ENCODE results near the gene PIK3CD.

The PIK3CD gene

DNA sequence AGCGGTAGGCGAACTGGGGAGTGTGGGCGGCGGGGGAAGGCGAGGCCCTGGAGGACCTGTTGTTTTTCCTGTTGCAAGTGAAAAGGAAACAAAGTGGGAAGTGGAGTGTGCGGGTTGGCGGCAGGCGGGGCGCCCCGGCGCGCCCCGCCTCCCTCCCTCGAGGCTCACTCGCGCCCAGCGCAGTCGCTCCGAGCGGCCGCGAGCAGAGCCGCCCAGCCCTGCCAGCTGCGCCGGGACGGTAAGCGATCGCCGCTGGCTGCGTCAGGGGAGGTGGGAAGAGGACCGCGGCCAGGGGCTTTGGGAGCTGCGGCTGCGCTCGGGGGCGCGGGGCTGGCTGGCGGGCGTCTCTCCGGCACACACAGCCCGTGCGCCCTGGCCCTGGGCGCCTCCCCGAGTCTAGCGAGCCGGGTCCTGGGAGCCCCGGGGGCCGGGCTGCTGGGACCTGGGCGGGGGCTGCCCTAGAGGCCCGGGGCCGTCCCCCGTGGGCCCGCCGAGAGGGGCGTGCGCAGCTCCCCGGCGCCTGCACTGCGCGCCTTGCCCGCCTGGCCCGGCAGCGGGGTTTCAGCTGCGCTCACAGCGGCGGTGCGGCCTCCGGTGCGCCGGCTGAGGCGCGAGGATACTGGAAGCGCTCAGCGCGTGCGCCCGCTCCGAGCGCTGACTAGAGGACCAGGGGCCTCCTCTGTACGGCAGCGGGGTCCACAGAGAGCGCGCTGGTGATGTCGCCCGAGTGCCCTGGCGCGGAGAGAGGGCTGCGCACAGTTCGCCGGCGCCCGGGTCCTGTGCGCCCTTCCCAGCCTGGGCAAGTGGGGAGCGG is at the start of gene PIK3CD:
TSS of gene PIK3CD (plus strand) at position 167 of the 814 bp plus-strand sequence. CDS start 58,725 bp downstream, outside the sequence.
- Histone ChIP-seq H3K9ac (ENCODE audit: low read depth in 1 of 2, low read length in 2 of 2) (no peak within 1 kb of the TSS), H3K27ac (ENCODE audit: low read depth, low read length) (no peak within 1 kb of the TSS), H3K36me3 (ENCODE audit: control insufficient read depth in 1 of 2, insufficient read depth in 2 of 2, low read length in 2 of 2) (no peaks in the 10 kb centered on the region), H3K4me3 (ENCODE audit: low read depth in 1 of 2, low read length in 2 of 2) (peak within 1 kb of the TSS; percentile 47 to 62), H3K4me1 (ENCODE audit: control insufficient read depth in 1 of 2, insufficient read depth in 2 of 2, low read length in 2 of 2) (peaks cover 0 to 13% of the 10 kb centered on the region in 2 donors), H3K27me3 (ENCODE audit: control insufficient read depth in 1 of 2, insufficient read depth in 2 of 2, low read length in 2 of 2) (peaks cover 8 to 21% of the 10 kb centered on the region in 2 donors), H3K9me3 (ENCODE audit: control insufficient read depth in 1 of 2, low read length in 2 of 2) (no peaks in the 10 kb centered on the region)

DNA sequence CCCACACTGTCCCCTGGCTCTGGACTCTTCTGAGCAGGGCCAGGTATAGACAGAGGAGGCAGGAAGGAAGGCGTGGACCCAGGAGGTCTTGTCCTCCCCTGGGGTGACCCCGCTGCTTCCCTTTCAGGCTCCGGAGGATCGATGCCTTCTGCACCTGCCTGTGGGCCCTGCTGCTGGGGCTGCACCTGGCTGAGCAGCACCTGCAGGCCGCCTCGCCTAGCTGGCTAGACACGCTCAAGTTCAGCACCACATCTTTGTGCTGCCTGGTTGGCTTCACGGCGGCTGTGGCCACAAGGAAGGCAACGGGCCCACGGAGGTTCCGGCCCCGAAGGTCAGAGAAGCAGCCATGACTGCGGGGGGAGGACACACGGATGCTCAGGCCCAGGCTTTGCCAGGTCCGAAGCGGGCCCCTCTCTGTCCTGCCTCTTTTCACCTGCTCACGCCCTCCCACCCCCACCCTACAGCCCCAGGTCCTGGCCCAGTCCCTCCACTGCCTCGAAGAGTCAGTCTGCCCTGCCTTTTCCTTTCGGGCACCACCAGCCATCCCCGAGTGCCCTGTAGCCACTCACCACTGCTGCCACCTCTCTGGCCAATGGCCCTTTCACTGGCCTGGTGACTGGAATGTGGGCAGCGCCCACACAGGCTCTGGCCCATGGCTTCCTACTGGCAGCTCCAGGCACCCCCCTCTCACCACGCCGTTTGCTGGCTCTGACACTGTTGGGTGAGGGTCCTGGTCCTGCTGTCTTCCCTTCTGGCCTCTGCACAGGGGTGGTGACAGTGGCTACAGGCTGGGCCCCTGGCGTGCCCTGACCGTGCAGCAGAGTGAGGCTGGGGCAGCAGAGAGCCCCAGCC is 49.4 kb upstream of the PIK3CD start:
- H3K4me1 ChIP-seq (ENCODE audit: control insufficient read depth in 1 of 2, insufficient read depth in 2 of 2, low read length in 2 of 2), result no peaks in the 10 kb centered on the region
- no peak overlapping the region for H3K4me3 ChIP-seq (ENCODE audit: low read depth in 1 of 2, low read length in 2 of 2)
- peaks cover 14 to 57% of the 10 kb centered on the region in 2 donors for H3K36me3 ChIP-seq (ENCODE audit: control insufficient read depth in 1 of 2, insufficient read depth in 2 of 2, low read length in 2 of 2)
- no peaks in the 10 kb centered on the region for H3K27me3 ChIP-seq (ENCODE audit: control insufficient read depth in 1 of 2, insufficient read depth in 2 of 2, low read length in 2 of 2)
- H3K27ac ChIP-seq (ENCODE audit: low read depth, low read length), result no peak overlapping the region
- H3K9me3 ChIP-seq (ENCODE audit: control insufficient read depth in 1 of 2, low read length in 2 of 2), result no peaks in the 10 kb centered on the region
- no peak overlapping the region for H3K9ac ChIP-seq (ENCODE audit: low read depth in 1 of 2, low read length in 2 of 2)

DNA sequence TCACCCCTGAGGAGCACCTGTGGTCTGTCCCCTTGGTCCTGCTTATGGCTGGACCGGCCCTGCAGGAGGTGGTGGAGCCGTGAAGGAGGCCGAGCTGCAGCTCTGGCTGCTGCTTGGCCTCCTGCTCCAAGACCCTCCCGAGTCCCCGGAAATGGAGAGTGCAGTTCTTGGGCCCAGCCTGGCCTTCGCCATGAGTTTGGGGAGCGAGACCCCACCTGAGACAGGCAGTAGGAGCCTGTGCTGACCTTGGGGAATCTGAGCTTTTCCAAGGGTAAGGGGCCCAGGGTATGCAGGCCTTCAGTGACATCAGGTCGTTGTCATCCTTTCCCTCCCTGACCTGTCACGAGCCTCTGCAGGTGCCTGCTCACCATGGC is 48.8 kb upstream of the PIK3CD start:
- Histone ChIP-seq H3K4me1 (ENCODE audit: control insufficient read depth in 1 of 2, insufficient read depth in 2 of 2, low read length in 2 of 2) (no peaks in the 10 kb centered on the region), H3K9me3 (ENCODE audit: control insufficient read depth in 1 of 2, low read length in 2 of 2) (no peaks in the 10 kb centered on the region), H3K9ac (ENCODE audit: low read depth in 1 of 2, low read length in 2 of 2) (no peak overlapping the region), H3K4me3 (ENCODE audit: low read depth in 1 of 2, low read length in 2 of 2) (no peak overlapping the region), H3K27me3 (ENCODE audit: control insufficient read depth in 1 of 2, insufficient read depth in 2 of 2, low read length in 2 of 2) (no peaks in the 10 kb centered on the region), H3K36me3 (ENCODE audit: control insufficient read depth in 1 of 2, insufficient read depth in 2 of 2, low read length in 2 of 2) (peaks cover 10 to 51% of the 10 kb centered on the region in 2 donors), H3K27ac (ENCODE audit: low read depth, low read length) (no peak overlapping the region)

- no peak overlapping the region for H3K9ac ChIP-seq (ENCODE audit: low read depth in 1 of 2, low read length in 2 of 2)
- H3K27ac ChIP-seq (ENCODE audit: low read depth, low read length), result no peak overlapping the region
- H3K27me3 ChIP-seq (ENCODE audit: control insufficient read depth in 1 of 2, insufficient read depth in 2 of 2, low read length in 2 of 2), result no peaks in the 10 kb centered on the region
- H3K4me1 ChIP-seq (ENCODE audit: control insufficient read depth in 1 of 2, insufficient read depth in 2 of 2, low read length in 2 of 2), result no peaks in the 10 kb centered on the region
- H3K36me3 ChIP-seq (ENCODE audit: control insufficient read depth in 1 of 2, insufficient read depth in 2 of 2, low read length in 2 of 2), result peaks cover 11 to 46% of the 10 kb centered on the region in 2 donors
- no peaks in the 10 kb centered on the region for H3K9me3 ChIP-seq (ENCODE audit: control insufficient read depth in 1 of 2, low read length in 2 of 2)
- no peak overlapping the region for H3K4me3 ChIP-seq (ENCODE audit: low read depth in 1 of 2, low read length in 2 of 2)
Observed at GRCh38 chr1:9603307-9603706, 48.2 kb upstream of the PIK3CD start.

DNA sequence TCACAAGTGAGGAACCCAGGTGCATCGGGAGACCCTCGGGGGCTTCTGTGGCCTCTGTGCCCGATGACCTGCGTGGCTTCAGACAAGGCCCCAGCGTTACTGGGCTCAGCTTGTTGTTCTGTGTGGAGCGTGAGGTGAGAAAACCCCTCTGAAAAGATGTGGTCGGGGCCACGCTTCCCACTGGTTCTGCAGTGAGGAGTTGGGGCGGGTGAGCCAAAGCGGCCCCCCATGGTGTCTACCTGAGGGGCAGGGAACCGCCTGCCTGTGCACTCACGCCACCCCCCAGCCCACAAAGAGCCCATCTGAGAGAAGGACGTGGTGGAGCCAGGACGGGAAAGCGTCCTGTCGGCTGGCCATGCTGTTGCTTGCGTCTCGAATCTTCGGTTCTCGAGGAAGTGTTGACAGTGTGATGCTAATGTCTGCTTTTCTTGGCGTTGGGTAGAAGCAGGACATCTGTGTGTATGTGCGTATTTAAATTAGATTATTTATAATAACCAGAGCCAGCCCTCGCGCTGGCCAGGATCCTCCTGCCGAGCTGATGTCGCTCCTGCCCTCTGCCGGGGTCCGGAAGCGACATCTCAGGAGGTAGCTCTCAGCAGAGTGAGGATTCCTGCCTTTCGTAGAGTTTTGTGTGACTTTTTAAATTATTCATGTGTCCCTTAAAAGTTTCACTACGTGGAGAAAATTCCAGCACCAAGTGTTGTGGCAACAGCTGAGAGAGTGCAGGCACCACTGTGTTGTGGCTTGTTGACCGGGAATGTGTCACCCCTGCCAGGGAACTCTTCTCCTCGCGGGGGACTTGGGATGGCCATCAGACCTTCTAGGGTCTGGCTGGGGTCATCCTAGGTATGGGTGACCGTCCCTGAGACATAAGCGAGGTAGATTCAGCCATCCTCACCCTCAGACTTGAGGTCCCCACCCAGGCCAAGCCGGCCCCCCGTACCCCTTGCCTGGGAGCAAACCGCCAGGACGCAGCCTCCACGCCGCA is 47.5 kb upstream of the PIK3CD start:
- Histone ChIP-seq H3K9me3 (ENCODE audit: control insufficient read depth in 1 of 2, low read length in 2 of 2) (no peaks in the 10 kb centered on the region), H3K4me3 (ENCODE audit: low read depth in 1 of 2, low read length in 2 of 2) (no peak overlapping the region), H3K36me3 (ENCODE audit: control insufficient read depth in 1 of 2, insufficient read depth in 2 of 2, low read length in 2 of 2) (peaks cover 16 to 51% of the 10 kb centered on the region in 2 donors), H3K27me3 (ENCODE audit: control insufficient read depth in 1 of 2, insufficient read depth in 2 of 2, low read length in 2 of 2) (no peaks in the 10 kb centered on the region), H3K27ac (ENCODE audit: low read depth, low read length) (no peak overlapping the region), H3K4me1 (ENCODE audit: control insufficient read depth in 1 of 2, insufficient read depth in 2 of 2, low read length in 2 of 2) (no peaks in the 10 kb centered on the region), H3K9ac (ENCODE audit: low read depth in 1 of 2, low read length in 2 of 2) (no peak overlapping the region)

GRCh38 chr1:9604836-9605235 is 46.7 kb upstream of the PIK3CD start:
- H3K27ac ChIP-seq (ENCODE audit: low read depth, low read length), result no peak overlapping the region
- peaks cover 16 to 57% of the 10 kb centered on the region in 2 donors for H3K36me3 ChIP-seq (ENCODE audit: control insufficient read depth in 1 of 2, insufficient read depth in 2 of 2, low read length in 2 of 2)
- H3K4me1 ChIP-seq (ENCODE audit: control insufficient read depth in 1 of 2, insufficient read depth in 2 of 2, low read length in 2 of 2), result no peaks in the 10 kb centered on the region
- no peak overlapping the region for H3K9ac ChIP-seq (ENCODE audit: low read depth in 1 of 2, low read length in 2 of 2)
- H3K9me3 ChIP-seq (ENCODE audit: control insufficient read depth in 1 of 2, low read length in 2 of 2), result no peaks in the 10 kb centered on the region
- no peak overlapping the region for H3K4me3 ChIP-seq (ENCODE audit: low read depth in 1 of 2, low read length in 2 of 2)
- H3K27me3 ChIP-seq (ENCODE audit: control insufficient read depth in 1 of 2, insufficient read depth in 2 of 2, low read length in 2 of 2), result no peaks in the 10 kb centered on the region

DNA sequence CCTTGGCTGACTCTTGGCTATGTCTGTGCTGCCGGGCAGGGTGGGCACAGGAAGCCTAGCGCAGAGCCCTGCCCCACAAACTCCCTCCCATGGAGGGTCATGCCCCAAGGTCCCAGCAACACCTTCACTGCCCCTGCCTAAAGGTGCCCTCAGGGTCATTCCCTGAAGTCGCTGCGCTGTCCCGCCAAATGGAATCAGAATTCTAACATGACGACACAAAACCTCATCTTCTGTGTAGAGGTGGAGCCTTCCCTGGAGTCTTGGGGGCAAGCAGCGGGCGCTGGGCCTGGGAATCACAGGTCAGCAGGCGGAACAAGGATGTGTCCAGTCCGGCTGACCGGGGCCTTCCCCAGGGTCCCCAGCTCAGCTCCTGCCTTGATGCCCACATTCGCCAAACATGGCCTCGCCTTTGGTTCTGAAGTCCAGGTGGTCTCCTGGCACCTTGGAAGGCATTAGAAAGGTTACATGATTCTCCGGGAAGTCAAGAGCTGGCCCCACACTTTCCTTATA is 45.5 kb upstream of the PIK3CD start:
- Histone ChIP-seq H3K27me3 (ENCODE audit: control insufficient read depth in 1 of 2, insufficient read depth in 2 of 2, low read length in 2 of 2) (no peaks in the 10 kb centered on the region), H3K9ac (ENCODE audit: low read depth in 1 of 2, low read length in 2 of 2) (no peak overlapping the region), H3K27ac (ENCODE audit: low read depth, low read length) (no peak overlapping the region), H3K36me3 (ENCODE audit: control insufficient read depth in 1 of 2, insufficient read depth in 2 of 2, low read length in 2 of 2) (peaks cover 15 to 58% of the 10 kb centered on the region in 2 donors), H3K9me3 (ENCODE audit: control insufficient read depth in 1 of 2, low read length in 2 of 2) (no peaks in the 10 kb centered on the region), H3K4me1 (ENCODE audit: control insufficient read depth in 1 of 2, insufficient read depth in 2 of 2, low read length in 2 of 2) (no peaks in the 10 kb centered on the region), H3K4me3 (ENCODE audit: low read depth in 1 of 2, low read length in 2 of 2) (no peak overlapping the region)

GRCh38 chr1:9606458-9606857 is 45.1 kb upstream of the PIK3CD start:
- Histone ChIP-seq H3K4me3 (ENCODE audit: low read depth in 1 of 2, low read length in 2 of 2) (no peak overlapping the region), H3K36me3 (ENCODE audit: control insufficient read depth in 1 of 2, insufficient read depth in 2 of 2, low read length in 2 of 2) (peaks cover 11 to 54% of the 10 kb centered on the region in 2 donors), H3K9ac (ENCODE audit: low read depth in 1 of 2, low read length in 2 of 2) (no peak overlapping the region), H3K4me1 (ENCODE audit: control insufficient read depth in 1 of 2, insufficient read depth in 2 of 2, low read length in 2 of 2) (no peaks in the 10 kb centered on the region), H3K27ac (ENCODE audit: low read depth, low read length) (no peak overlapping the region), H3K27me3 (ENCODE audit: control insufficient read depth in 1 of 2, insufficient read depth in 2 of 2, low read length in 2 of 2) (no peaks in the 10 kb centered on the region), H3K9me3 (ENCODE audit: control insufficient read depth in 1 of 2, low read length in 2 of 2) (no peaks in the 10 kb centered on the region)

DNA sequence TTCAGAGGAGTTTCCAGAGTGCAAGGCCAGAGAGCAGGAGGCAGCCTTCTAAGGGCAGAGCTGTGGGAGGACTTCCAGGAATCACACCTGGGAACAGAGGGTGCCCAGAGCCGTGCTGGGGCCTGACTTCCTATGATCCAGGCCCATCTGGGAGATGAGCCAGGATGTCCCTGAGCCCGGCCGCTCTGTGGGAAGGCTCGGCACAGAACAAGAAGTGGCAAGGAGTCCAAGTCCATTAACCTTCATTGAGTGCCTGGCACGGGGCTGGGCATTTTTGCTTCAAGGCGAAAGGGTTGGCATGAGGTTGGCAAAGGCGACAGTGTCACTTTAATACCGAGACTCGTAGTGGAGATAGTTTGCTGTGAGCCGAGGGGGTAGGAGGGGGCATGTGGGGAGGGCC is 44.6 kb upstream of the PIK3CD start:
- Histone ChIP-seq H3K9ac (ENCODE audit: low read depth in 1 of 2, low read length in 2 of 2) (no peak overlapping the region), H3K27me3 (ENCODE audit: control insufficient read depth in 1 of 2, insufficient read depth in 2 of 2, low read length in 2 of 2) (no peaks in the 10 kb centered on the region), H3K36me3 (ENCODE audit: control insufficient read depth in 1 of 2, insufficient read depth in 2 of 2, low read length in 2 of 2) (peaks cover 11 to 49% of the 10 kb centered on the region in 2 donors), H3K4me1 (ENCODE audit: control insufficient read depth in 1 of 2, insufficient read depth in 2 of 2, low read length in 2 of 2) (no peaks in the 10 kb centered on the region), H3K27ac (ENCODE audit: low read depth, low read length) (no peak overlapping the region), H3K4me3 (ENCODE audit: low read depth in 1 of 2, low read length in 2 of 2) (no peak overlapping the region), H3K9me3 (ENCODE audit: control insufficient read depth in 1 of 2, low read length in 2 of 2) (no peaks in the 10 kb centered on the region)

All from duodenal mucosa (tissue), 2 donors.